Activated naive CD4-positive, alpha-beta T cell treated with Interleukin-2 at 50 U/mL for 16 hours (primary cell): Measurements from ENCODE around the gene AP3S1.

Source experiments
- DNase-seq: peaks from one replicate; pipeline ENCODE4 v3.0.0-alpha.2; 2020

AP3S1 gene

DNA sequence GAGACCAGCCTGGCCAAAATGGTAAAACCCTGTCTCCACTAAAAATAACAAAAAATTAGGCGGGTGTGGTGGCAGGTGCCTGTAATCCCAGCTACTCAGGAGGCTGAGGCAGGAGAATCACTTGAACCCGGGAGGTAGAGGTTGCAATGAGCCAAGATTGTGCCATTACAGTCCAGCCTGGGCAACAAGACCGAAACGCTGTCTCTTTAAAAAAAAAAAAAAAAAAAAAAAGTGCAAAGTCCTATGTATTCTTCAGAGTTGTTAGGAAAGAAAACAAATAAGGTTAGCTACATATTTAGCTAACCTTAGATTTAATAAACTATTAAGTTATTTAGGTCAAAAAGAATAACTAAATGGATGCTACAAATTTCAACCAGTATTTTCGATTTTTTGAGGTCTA is 11.8 kb upstream of the AP3S1 start:
- no peak for DNase-seq

DNA sequence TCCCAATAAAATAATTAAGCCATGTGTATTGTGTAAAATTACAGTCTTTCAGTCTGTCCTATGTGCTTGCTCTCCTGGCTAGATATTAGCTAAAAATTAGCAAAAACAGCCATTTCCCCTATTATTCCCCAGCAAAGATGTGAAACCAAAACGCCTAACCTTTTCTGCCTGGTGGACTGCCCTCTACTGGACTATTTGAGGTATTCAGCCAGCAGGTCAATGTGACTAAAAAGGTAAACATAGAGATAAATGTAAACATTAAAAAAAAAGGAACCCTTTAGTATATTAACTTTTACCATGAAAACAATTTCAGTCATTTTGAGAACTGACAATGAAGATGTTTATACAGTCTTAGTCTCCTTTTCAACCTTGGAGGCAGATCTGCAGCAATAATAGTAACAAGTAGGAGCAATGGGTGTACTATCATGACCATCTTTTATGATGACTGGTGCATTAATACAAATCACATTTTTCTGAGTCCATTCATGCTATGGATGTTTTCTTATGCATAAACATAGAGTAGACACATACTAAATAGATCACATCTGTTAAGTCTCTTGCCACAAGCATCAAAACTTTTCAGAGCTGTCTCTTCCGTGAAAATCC is 10.5 kb upstream of the AP3S1 start:
- DNase-seq: no peak

DNA sequence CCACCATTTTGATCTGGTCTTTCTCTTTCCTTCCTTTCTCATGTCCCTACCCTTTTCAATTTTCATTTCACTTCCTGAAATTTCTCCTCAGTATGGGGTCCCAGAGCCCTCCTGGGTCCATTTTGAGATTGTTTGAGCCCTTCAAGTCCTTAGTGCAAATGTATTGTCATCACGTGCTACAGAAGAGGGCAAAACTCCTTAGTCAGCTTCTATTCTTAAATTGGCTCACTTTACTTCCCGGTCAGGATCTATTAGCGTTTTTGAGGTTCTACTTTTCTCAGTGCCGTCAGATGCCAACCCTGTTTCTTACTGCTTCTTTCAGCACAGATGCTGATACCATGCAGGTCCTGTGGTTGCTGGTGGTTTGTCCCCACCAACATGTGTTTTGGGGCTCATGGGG is 6.3 kb upstream of the AP3S1 start:
- DNase-seq: no peak

- peak; percentile 25 for DNase-seq
Measured at GRCh38 chr5:115838885-115839518, 2.7 kb upstream of the AP3S1 start.

DNA sequence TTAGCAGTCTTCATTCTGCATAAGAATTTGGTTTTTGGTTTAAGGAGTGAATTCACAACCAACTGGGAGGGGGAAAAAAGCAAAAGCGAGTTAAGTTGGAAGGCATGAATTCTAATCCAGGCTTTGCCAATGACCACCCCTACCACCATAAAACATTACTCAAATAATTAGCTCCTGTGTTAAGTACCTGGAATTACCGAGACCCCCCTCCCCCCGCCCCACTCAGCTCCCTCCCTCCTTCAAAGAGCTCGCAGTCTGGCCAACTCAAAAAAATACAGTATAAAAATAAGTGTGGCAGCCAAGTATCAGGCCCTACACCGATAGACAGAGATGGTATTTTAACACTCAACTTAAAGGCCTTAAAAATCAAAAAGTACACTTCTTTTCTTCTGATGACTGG is 862 bp upstream of the AP3S1 start:
- no peak for DNase-seq

GRCh38 chr5:115842089-115842935 is 577 bp downstream of the AP3S1 start:
- DNase-seq: peak; percentile 25

DNA sequence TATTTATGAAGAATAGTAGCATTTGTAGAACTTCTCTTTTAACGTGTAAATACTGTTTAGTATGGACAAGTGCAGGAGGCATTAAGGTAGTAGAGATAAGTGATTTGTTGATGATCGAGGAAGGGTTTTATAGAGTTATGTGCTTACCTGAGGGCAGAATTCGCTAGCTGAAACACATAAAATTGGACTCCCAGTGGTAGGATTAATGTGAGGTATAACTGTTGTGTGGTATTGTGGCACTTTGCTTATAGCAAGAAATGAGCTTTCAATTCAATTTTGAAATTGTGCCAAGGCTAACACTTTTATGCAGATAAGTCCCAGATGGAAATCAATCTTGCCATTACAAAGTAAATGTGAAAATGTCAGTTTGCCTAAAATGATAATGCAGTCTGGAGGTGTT is 1.2 kb downstream of the AP3S1 start:
- no peak for DNase-seq

GRCh38 chr5:115843444-115844130 is 1.9 kb downstream of the AP3S1 start:
- no peak for DNase-seq

DNA sequence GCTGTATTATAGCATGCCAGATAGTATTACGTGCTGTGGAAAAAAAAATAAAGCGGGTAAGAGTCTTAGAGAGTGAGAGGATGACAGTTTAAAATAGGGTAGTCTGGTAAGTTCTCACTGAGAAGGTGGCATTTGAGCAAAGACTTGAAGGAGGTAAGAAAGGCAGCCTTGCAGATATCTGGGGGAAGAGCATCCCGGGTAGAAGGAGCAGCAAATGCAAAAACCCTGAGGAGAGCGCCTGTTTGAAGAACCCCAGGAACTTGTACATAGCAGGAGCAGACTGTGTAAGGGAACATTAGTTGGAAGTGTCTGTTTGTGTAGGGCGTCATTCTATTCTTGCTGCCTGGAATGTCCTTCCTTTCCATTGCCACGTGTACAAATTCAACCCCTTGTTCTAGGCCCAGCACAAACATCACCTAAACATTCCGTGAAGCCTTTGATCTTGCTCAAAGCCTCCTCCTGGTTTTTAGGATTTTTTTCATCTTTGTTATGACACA is 2.6 kb downstream of the AP3S1 start:
- DNase-seq: no peak

DNA sequence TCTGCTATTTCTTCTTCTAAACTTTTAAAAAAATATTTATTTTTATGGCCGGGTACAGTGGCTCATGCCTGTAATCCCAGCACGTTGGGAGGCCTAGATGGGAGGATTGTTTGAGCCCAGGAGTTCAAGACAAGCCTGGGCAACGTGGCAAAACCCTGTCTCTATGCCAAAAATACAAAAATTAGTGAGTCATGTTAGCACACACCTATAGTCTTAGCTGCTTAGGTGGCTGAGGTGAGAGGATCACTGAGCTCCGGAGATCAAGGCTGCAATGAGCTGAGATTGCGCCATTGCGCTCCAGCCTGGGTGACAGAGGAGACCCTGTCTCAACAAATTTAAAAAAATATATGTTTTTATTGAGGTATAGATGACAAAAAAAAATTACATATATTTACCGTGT is 5.6 kb downstream of the AP3S1 start:
- DNase-seq: no peak

GRCh38 chr5:115849258-115849798 is 7.6 kb downstream of the AP3S1 start:
- DNase-seq: no peak

DNA sequence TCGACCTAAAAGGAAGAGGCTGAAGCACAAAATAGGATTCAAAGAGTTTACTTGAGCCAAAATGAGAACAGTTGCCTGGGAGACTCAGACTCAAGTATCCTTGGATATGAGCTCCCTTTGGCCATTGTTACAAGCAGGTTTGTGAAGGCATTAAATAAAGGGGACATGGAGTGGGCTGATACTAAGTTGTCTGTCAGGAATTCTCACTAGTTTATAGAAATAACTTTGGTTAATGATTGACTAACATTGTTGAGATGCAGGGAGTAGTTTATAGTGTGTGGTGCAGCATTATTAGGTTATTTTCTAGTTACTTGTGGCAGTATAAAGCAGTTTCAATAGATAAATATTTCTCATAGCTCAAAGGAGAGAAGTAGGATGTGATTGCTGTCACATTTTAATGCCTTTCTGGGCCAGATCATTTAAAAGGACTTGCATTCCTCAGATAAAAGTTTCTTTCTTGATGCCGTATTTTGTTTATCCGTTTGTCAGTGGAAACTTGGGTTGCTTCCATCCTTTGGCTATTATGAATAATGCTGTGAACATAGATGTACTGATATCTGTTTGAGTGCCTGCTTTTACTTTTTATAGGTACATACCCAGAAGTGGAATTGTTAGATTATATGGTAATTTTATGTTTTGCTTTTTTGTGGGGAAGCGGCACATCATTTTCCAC is 9.1 kb downstream of the AP3S1 start:
- no peak for DNase-seq

DNA sequence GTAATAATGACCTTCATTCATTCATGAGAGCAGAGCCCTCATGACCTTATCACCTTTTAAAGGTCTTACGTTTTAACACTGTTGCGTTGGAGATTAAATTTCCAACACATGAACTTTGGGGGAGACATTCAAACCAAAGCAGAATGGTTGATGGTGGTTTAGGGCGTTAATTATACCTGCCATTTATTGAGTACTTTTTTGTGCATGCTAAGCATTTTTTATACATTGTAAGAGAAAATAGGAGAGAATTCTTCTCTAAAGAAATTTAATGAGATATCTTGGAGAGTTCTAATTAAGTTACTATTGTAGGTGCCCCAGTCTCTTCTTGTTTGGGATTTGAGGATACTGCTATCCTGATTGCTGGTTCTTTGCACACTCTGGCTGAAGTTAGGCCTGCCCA is 12.4 kb downstream of the AP3S1 start:
- no peak for DNase-seq

GRCh38 chr5:115855959-115856358 is 14.2 kb downstream of the AP3S1 start:
- DNase-seq: no peak

DNA sequence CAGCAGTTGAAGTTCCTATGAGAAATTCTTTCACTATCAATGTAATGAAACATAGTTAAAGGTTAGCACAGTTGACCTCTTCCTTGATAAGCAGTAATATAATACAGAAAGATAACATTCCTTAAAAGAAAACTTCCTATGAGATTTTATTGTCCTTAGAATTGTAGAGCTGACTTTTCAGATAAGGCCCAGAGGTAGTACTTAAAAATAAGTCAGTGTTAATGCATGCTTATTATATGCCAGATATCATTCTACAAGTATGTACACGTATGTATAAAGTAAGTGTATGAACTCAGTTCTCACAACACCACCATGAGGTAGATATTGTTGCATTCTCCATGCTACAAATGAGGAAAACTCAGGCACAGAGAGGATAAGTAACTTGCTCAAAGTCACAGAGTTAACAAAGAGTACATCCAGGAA is 15.3 kb downstream of the AP3S1 start:
- DNase-seq: no peak

- DNase-seq: no peak
Measured at GRCh38 chr5:115857626-115858349, 16.1 kb downstream of the AP3S1 start.

DNA sequence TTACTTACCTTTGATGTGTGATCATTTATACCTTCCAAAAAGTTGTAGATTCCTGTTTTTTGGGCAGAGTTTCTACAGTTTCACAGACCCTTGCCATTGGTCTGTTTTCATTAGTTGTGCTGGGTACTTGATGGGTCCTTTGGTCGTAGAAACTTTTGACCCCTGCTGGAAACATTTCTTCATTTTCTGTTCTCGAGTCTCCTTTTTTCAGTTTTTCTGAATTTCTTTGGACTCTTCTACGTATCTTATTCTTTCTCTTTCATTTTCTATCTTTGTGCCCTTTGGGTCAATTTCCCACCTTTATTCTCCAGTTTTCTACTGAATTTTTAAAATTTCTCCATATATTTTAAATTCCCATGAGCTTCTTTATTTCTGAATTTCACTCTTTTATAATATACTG is 16.7 kb downstream of the AP3S1 start:
- DNase-seq: no peak

DNA sequence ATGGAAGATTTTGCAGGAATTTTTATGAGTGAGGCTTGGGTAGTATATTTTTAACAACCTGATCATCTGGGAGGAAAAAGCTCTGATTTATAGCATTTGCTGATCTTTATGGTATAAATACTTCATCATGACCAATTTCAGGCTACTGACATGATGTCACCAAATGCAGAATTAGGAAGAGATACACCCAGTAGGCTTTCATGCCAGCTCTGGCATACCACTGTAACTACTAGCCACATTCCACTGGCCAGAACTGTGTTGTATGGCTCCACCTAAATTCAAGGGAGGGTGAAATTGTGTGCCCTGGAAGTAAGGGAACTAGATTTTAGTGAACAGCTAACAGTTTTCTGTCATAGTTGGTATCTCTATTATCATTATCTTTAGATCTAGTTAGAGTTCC is 17.6 kb downstream of the AP3S1 start:
- no peak for DNase-seq

DNA sequence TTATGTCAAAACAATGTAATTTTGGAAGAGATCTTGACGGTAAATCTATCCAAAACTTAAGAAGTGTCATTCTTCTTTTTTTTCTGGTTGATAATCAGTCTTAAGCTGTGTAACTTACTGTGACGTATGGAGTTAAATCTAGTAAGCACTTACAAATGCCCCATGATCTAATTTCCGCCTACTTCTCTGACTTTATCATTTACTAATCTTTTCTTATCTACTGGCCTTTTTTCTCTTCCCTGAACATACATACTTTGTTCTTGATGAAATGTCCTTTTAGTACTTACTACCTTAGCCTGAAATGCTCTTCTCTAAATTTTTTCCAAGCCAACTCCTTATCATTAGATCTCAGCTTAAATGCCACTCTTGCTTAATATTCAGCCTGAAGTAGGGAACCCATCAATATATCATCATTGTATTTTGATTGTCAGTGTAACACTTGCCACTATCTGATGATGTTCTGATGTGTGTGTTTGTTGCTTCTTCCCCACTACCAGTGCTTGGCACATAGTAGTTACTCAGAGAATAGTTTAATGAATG is 27.6 kb downstream of the AP3S1 start:
- DNase-seq: no peak

- no peak for DNase-seq
Measured at GRCh38 chr5:115872447-115872846, 30.7 kb downstream of the AP3S1 start.

DNA sequence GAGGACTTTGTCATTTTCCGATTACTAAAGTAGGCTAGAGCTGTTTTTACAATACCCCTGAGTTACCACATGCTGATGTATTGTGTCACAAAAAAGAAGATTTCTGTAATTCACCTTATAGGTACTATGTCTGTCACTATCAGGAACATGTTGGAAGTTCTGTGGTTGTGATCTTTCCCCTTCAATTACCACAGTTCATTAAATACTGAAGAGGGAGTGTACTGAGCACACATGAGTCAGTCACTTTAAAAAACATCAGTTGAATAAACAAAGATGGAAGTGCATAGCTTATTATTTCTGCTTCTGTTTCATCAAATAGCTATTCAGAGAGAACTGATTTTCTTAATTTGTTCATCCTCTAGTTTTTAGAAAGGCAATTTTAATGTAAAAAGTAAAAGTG is 31.7 kb downstream of the AP3S1 start:
- DNase-seq: no peak

DNA sequence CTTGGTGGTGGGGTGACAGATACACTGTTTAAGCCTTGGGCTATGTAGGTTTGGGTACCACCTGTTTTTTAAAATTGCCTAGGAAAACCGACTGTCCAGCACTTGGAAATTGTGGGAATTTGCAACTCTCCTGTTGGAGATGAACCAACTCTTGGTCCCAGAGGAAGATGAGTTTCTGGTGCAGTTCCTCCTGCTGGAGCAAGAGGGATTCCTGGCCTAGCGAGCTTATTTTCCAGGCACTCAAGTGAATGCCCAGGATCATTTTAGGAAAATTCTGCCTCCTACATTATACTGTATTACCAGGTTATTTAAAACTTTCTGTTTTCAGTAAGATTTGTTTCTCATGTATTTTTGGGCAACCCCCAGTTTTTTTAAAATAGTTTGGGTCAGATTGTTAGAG is 33.7 kb downstream of the AP3S1 start:
- no peak for DNase-seq
